Neural cell (in vitro differentiated cells): Measurements from ENCODE around the gene PAK5. TPM values are rescaled to one million over a fixed set of nuclear protein-coding genes. Genes with fewer than 3 reads are reported as not detected.

ENCODE experiments used
- H2AFZ ChIP-seq: fragments of 200-600, 300-800 bp; sonication (generic), shearing (Covaris generic); 2 replicates; pipeline ENCODE4 v1.6.0; 2014; ENCODE audit warnings: low read depth, mild to moderate bottlenecking, antibody characterized with exemption, low read length, moderate library complexity
- H3F3A ChIP-seq: fragments of 200-600 bp; shearing (Covaris generic); 2 replicates; pipeline ENCODE4 v1.6.1; 2016; ENCODE audit warnings: mild to moderate bottlenecking, moderate library complexity, mixed read lengths, antibody characterized with exemption, low read length; ENCODE audit not compliant: insufficient read depth, poor library complexity, severe bottlenecking
- H3K27ac ChIP-seq: fragments of 200-600, 300-800 bp; sonication (generic), shearing (Covaris generic); 2 replicates; pipeline ENCODE4 v1.5.1; 2014; ENCODE audit warnings: mild to moderate bottlenecking, low read length, moderate library complexity
- H3K27me3 ChIP-seq: fragments of 300-800, 200-600 bp; sonication (generic), shearing (Covaris generic); 2 replicates; pipeline ENCODE4 v1.6.0; 2014; ENCODE audit warnings: mild to moderate bottlenecking, low read depth, low read length, moderate library complexity; ENCODE audit not compliant: insufficient read depth
- H3K36me3 ChIP-seq: fragments of 300-800, 200-600 bp; sonication (generic), shearing (Covaris generic); 2 replicates; pipeline ENCODE4 v1.5.1; 2014; ENCODE audit warnings: mild to moderate bottlenecking, antibody characterized with exemption, low read length, moderate library complexity; ENCODE audit not compliant: insufficient read depth
- H3K4me2 ChIP-seq: fragments of 300-800, 200-600 bp; sonication (generic), shearing (Covaris generic); 2 replicates; pipeline ENCODE4 v1.6.0; 2014; ENCODE audit warnings: mild to moderate bottlenecking, low read length
- H3K4me3 ChIP-seq: fragments of 300-800, 200-600 bp; sonication (generic), shearing (Covaris generic); 2 replicates; pipeline ENCODE4 v1.5.1; 2014; ENCODE audit warnings: mild to moderate bottlenecking, low read length, moderate library complexity
- H3K79me2 ChIP-seq: fragments of 200-600 bp; shearing (Covaris generic); replicated peaks from 2 replicates; pipeline ENCODE4 v1.6.0; 2014; ENCODE audit warnings: mild to moderate bottlenecking, low read length, moderate library complexity; ENCODE audit not compliant: insufficient read depth
- H3K9ac ChIP-seq: fragments of 300-800, 200-600 bp; sonication (generic), shearing (Covaris generic); 2 replicates; pipeline ENCODE4 v1.6.1; 2016; ENCODE audit warnings: mild to moderate bottlenecking, low read length, mixed read lengths
- H3K9me2 ChIP-seq: fragments of 200-600 bp; shearing (Covaris generic); 2 replicates; pipeline ENCODE4 v1.6.1; 2016; ENCODE audit warnings: mild to moderate bottlenecking, low read length, mixed read lengths; ENCODE audit not compliant: insufficient read depth
- H3K9me3 ChIP-seq: fragments of 200-600, 300-800 bp; sonication (generic), shearing (Covaris generic); 2 replicates; pipeline ENCODE4 v1.6.1; 2016; ENCODE audit warnings: mild to moderate bottlenecking, mixed run types, low read length, moderate library complexity, mixed read lengths
- H4K20me1 ChIP-seq: fragments of 200-600 bp; shearing (Covaris generic); 2 replicates; pipeline ENCODE4 v1.6.1; 2016; ENCODE audit warnings: mild to moderate bottlenecking, mixed run types; ENCODE audit not compliant: insufficient read depth
- EP300 ChIP-seq: fragments of 450-650 bp; conservative IDR thresholded peaks from 2 replicates; pipeline ENCODE4 v1.6.1; 2014; ENCODE audit warnings: antibody characterized with exemption, mild to moderate bottlenecking, moderate library complexity; ENCODE audit not compliant: poor library complexity, severe bottlenecking
- EZH2 ChIP-seq: fragments of 200-600, 300-800 bp; shearing (Covaris generic), sonication (generic); IDR thresholded peaks from 2 replicates; pipeline ENCODE4 v1.6.1; 2014; ENCODE audit warnings: antibody characterized with exemption, low read length, borderline replicate concordance, mild to moderate bottlenecking; ENCODE audit not compliant: insufficient read depth, poor library complexity, severe bottlenecking
- MXI1 ChIP-seq: fragments of 450-650 bp; conservative IDR thresholded peaks from 2 replicates; pipeline ENCODE4 v1.6.1; 2014; ENCODE audit warnings: antibody characterized with exemption, mild to moderate bottlenecking; ENCODE audit not compliant: poor library complexity, severe bottlenecking
- POLR2AphosphoS5 ChIP-seq: IDR thresholded peaks from 2 replicates; pipeline ENCODE4 v1.6.1; 2012
- RAD21 ChIP-seq: fragments of 450-650 bp; conservative IDR thresholded peaks from 2 replicates; pipeline ENCODE4 v1.6.1; 2014; ENCODE audit warnings: antibody characterized with exemption, mild to moderate bottlenecking, moderate library complexity
- SMC3 ChIP-seq: fragments of 450-650 bp; conservative IDR thresholded peaks from 2 replicates; pipeline ENCODE4 v1.6.1; 2014; ENCODE audit warnings: antibody characterized with exemption, mild to moderate bottlenecking, moderate library complexity; ENCODE audit not compliant: poor library complexity
- TAF1 ChIP-seq: IDR thresholded peaks from 2 replicates; pipeline ENCODE4 v1.6.1; 2012; ENCODE audit warnings: low read depth
- polyA plus RNA-seq: library from polyadenylated mRNA; depleted of rRNA; stranded (reverse); fragments of >200 nt; gene quantifications from 2 replicates; pipeline ENCODE4 v1.2.3, GENCODE V29; 2014
- TF ChIP-seq, protein P1 (sequence below): fragments of 450-650 bp; IDR thresholded peaks from 2 replicates; pipeline ENCODE4 v1.5.1; 2014; ENCODE audit warnings: antibody characterized with exemption, mild to moderate bottlenecking, moderate library complexity; ENCODE audit not compliant: poor library complexity, severe bottlenecking
- TF ChIP-seq, protein P2 (sequence below): IDR thresholded peaks from 2 replicates; pipeline ENCODE4 v1.6.1; 2012; ENCODE audit warnings: borderline replicate concordance

The PAK5 gene
- polyA plus RNA-seq, 1 donor from 2014 or later, result 48.3 TPM

DNA sequence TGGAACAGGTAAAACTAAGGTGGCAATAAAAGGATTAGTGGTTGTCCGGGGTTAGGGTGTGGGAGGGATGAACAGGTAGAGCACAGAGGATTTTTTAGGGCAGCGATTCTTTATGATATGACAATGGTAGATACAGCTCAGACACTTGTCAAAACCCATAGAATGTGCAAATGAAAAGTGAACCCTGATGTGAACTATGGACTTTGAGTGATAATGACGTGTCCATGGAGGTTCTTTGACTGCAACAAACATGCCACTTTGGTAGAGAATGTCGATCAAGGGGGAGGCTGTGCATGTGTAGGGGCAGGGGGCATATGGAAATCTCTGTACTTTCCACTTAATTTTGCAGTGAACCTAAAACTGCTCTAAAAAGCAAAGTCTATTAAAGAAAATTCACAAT lies 223.8 kb downstream of the PAK5 start:
- no peak overlapping the region for H3K4me3 ChIP-seq
- H3K4me2 ChIP-seq, result no peak overlapping the region
- no peak overlapping the region for H3K9ac ChIP-seq
- H4K20me1 ChIP-seq, result no peaks in the 10 kb centered on the region
- H2AFZ ChIP-seq, result no peak overlapping the region
- no peaks in the 10 kb centered on the region for H3K79me2 ChIP-seq
- H3K27ac ChIP-seq, result no peak overlapping the region
- H3K9me3 ChIP-seq, result peaks cover 3% of the 10 kb centered on the region
- no peaks in the 10 kb centered on the region for H3K9me2 ChIP-seq
- H3K36me3 ChIP-seq, result no peaks in the 10 kb centered on the region
- no peaks in the 10 kb centered on the region for H3F3A ChIP-seq
- H3K27me3 ChIP-seq, result no peaks in the 10 kb centered on the region
- TF ChIP-seq, protein P1, sequence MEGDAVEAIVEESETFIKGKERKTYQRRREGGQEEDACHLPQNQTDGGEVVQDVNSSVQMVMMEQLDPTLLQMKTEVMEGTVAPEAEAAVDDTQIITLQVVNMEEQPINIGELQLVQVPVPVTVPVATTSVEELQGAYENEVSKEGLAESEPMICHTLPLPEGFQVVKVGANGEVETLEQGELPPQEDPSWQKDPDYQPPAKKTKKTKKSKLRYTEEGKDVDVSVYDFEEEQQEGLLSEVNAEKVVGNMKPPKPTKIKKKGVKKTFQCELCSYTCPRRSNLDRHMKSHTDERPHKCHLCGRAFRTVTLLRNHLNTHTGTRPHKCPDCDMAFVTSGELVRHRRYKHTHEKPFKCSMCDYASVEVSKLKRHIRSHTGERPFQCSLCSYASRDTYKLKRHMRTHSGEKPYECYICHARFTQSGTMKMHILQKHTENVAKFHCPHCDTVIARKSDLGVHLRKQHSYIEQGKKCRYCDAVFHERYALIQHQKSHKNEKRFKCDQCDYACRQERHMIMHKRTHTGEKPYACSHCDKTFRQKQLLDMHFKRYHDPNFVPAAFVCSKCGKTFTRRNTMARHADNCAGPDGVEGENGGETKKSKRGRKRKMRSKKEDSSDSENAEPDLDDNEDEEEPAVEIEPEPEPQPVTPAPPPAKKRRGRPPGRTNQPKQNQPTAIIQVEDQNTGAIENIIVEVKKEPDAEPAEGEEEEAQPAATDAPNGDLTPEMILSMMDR, result no peak
- TF ChIP-seq POLR2AphosphoS5, result no peak
- TF ChIP-seq, protein P2, sequence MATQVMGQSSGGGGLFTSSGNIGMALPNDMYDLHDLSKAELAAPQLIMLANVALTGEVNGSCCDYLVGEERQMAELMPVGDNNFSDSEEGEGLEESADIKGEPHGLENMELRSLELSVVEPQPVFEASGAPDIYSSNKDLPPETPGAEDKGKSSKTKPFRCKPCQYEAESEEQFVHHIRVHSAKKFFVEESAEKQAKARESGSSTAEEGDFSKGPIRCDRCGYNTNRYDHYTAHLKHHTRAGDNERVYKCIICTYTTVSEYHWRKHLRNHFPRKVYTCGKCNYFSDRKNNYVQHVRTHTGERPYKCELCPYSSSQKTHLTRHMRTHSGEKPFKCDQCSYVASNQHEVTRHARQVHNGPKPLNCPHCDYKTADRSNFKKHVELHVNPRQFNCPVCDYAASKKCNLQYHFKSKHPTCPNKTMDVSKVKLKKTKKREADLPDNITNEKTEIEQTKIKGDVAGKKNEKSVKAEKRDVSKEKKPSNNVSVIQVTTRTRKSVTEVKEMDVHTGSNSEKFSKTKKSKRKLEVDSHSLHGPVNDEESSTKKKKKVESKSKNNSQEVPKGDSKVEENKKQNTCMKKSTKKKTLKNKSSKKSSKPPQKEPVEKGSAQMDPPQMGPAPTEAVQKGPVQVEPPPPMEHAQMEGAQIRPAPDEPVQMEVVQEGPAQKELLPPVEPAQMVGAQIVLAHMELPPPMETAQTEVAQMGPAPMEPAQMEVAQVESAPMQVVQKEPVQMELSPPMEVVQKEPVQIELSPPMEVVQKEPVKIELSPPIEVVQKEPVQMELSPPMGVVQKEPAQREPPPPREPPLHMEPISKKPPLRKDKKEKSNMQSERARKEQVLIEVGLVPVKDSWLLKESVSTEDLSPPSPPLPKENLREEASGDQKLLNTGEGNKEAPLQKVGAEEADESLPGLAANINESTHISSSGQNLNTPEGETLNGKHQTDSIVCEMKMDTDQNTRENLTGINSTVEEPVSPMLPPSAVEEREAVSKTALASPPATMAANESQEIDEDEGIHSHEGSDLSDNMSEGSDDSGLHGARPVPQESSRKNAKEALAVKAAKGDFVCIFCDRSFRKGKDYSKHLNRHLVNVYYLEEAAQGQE, result no peak
- no peak for TF ChIP-seq SMC3
- TF ChIP-seq RAD21, result no peak
- no peak for TF ChIP-seq TAF1
- TF ChIP-seq EZH2, result no peak
- no peak for TF ChIP-seq MXI1
- TF ChIP-seq EP300, result no peak

DNA sequence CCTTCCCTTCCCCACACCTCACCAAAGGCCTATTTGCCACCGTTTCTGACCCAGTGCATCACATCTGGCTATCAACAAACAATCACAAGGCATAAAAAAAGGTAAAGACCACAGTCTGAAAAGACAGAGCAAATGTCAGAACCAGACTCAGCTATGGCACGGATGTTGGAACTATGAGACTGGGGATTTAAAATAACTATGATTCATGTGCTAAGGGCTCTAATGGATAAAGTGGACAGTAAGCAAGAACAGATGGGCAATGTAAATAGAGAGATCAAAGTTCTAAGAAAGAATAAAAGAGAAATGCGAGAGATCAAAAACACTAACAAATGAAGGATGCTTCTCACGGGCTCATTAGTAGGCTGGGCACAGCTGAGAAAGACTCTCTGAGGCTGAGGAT lies 225.0 kb downstream of the PAK5 start:
- Histone ChIP-seq H3F3A (no peaks in the 10 kb centered on the region), H3K36me3 (no peaks in the 10 kb centered on the region), H3K4me3 (no peak overlapping the region), H3K4me2 (no peak overlapping the region), H3K79me2 (no peaks in the 10 kb centered on the region), H2AFZ (no peak overlapping the region), H3K9me2 (no peaks in the 10 kb centered on the region), H3K9me3 (peaks cover 3% of the 10 kb centered on the region), H4K20me1 (no peaks in the 10 kb centered on the region), H3K27ac (no peak overlapping the region), H3K27me3 (no peaks in the 10 kb centered on the region), H3K9ac (no peak overlapping the region)
- TF ChIP-seq, protein P2, result no peak
- no peak for TF ChIP-seq POLR2AphosphoS5
- TF ChIP-seq, protein P1, result no peak
- TF ChIP-seq EZH2, result no peak
- no peak for TF ChIP-seq SMC3
- TF ChIP-seq EP300, result no peak
- no peak for TF ChIP-seq RAD21
